Measurements from ENCODE around the gene BORCS5.

GRCh38 chr12:12403264-12404248 lies 46.7 kb downstream of the BORCS5 start:
- TF ChIP-seq CTCF (IDR thresholded peaks at IDR 0.05; ENCODE audit: insufficient read depth, low read length) (no peak), POLR2AphosphoS5 (IDR thresholded peaks at IDR 0.05; ENCODE audit: low read depth) (no peak)

All from HL-60 (cell line).